HepG2 (cell line): ENCODE results near the gene DRAM1.

Source experiments
- BHLHE40 ChIP-seq: IDR thresholded peaks from 2 replicates; pipeline ENCODE4 v1.6.1; 2011; ENCODE audit warnings: low read length, improper control_type of control experiment
- HDAC6 ChIP-seq: fragments of 200-600 bp; sonication (generic); IDR thresholded peaks from 2 replicates; pipeline ENCODE4 v1.7.0; 2017; ENCODE audit warnings: mild to moderate bottlenecking, antibody characterized with exemption, low read length, low read depth
- IRF2 ChIP-seq: IDR thresholded peaks from 2 replicates; pipeline ENCODE4 v1.6.1; 2018; ENCODE audit warnings: missing genetic modification reagents, missing compliant biosample characterization
- JUNB ChIP-seq: sonication (generic); formaldehyde crosslinking; IDR thresholded peaks from 2 replicates; pipeline ENCODE4 v1.8.0; 2022; ENCODE audit warnings: missing genetic modification reagents, mild to moderate bottlenecking, borderline replicate concordance
- MBNL3 ChIP-seq: fragments of 250-450 bp; sonication (Bioruptor Pico); conservative IDR thresholded peaks from 2 replicates; pipeline ENCODE4 v1.8.0; 2022; ENCODE audit warnings: mild to moderate bottlenecking, inconsistent platforms
- NR2C2 ChIP-seq: sonication (generic); formaldehyde crosslinking; IDR thresholded peaks from 2 replicates; pipeline ENCODE4 v1.4.0; 2020; ENCODE audit warnings: missing genetic modification reagents, mild to moderate bottlenecking, moderate library complexity, borderline replicate concordance
- POLR2A ChIP-seq, 2 experiments: IDR thresholded peaks; 2 replicates each; pipeline ENCODE4 v1.6.1; 2011; ENCODE audit warnings: low read depth in 2 of 2, low read length in 2 of 2, mild to moderate bottlenecking in 1 of 2, moderate library complexity in 1 of 2; ENCODE audit not compliant: insufficient read depth in 1 of 2
- SRF ChIP-seq: IDR thresholded peaks from 2 replicates; pipeline ENCODE4 v1.6.1; 2011; ENCODE audit warnings: mild to moderate bottlenecking, low read depth, low read length, moderate library complexity
- ZNF234 ChIP-seq: sonication (generic); formaldehyde crosslinking; conservative IDR thresholded peaks from 2 replicates; pipeline ENCODE4 v1.5.1; 2020; ENCODE audit warnings: mild to moderate bottlenecking, missing genetic modification reagents
- ZSCAN20 ChIP-seq: sonication (generic); formaldehyde crosslinking; IDR thresholded peaks from 2 replicates; pipeline ENCODE4 v1.4.0; 2020; ENCODE audit warnings: missing genetic modification reagents, mild to moderate bottlenecking, borderline replicate concordance
- TF ChIP-seq, protein P1 (sequence below), 2 experiments: fragments of 450-650 bp in 1 of 2; sonication (generic) in 1 of 2; formaldehyde crosslinking; IDR thresholded peaks; 2 replicates each; pipeline versions ENCODE4 v1.5.0 to v1.8.0; 2020 to 2022; ENCODE audit warnings: mild to moderate bottlenecking in 1 of 2, missing genetic modification reagents in 1 of 2
- TF ChIP-seq, protein P2 (sequence below): sonication (generic); formaldehyde crosslinking; IDR thresholded peaks from 2 replicates; pipeline ENCODE4 v1.5.0; 2020; ENCODE audit warnings: mild to moderate bottlenecking, missing genetic modification reagents, moderate library complexity
- TF ChIP-seq, protein P3 (sequence below): sonication (generic); formaldehyde crosslinking; IDR thresholded peaks from 2 replicates; pipeline ENCODE4 v1.4.0; 2020; ENCODE audit warnings: mild to moderate bottlenecking, missing genetic modification reagents
- TF ChIP-seq, protein P4 (sequence below): sonication (generic); formaldehyde crosslinking; IDR thresholded peaks from 2 replicates; pipeline ENCODE4 v1.4.0; 2020; ENCODE audit warnings: missing genetic modification reagents

DNA sequence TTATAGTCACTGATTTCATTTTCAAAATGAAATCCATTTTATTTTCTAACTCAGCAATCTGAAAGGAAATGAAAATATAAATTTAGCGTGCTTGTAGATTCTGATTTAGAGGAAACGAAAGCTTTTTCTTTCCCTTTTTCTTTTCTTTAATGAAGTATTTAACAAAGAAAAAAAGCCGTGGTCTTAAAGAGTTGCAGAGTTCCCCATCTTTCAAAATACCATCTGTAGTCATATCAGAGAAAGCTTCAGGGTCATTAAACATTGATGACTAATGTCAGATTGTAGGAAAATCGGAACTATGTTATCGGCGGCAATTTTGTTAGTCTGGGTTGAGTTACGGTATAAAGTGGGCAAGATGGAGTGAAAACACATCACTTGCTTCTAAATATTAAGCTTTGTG, 32.3 kb downstream of the DRAM1 start:
- TF ChIP-seq POLR2A (IDR thresholded peaks at IDR 0.05; ENCODE audit: insufficient read depth in 1 of 2, low read depth in 2 of 2, low read length in 2 of 2) (no peak), ZSCAN20 (CRISPR knock-in tag) (no peak), JUNB (CRISPR knock-in tag) (no peak), ZNF234 (CRISPR knock-in tag) (no peak), BHLHE40 (no peak), MBNL3 (CRISPR knock-in tag) (no peak), IRF2 (CRISPR knock-in tag) (no peak), NR2C2 (CRISPR knock-in tag) (no peak), HDAC6 (no peak), SRF (no peak)
- TF ChIP-seq, protein P1, sequence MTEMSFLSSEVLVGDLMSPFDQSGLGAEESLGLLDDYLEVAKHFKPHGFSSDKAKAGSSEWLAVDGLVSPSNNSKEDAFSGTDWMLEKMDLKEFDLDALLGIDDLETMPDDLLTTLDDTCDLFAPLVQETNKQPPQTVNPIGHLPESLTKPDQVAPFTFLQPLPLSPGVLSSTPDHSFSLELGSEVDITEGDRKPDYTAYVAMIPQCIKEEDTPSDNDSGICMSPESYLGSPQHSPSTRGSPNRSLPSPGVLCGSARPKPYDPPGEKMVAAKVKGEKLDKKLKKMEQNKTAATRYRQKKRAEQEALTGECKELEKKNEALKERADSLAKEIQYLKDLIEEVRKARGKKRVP (CRISPR knock-in tag; IDR thresholded peaks at IDR 0.05): no peak
- TF ChIP-seq, protein P2, sequence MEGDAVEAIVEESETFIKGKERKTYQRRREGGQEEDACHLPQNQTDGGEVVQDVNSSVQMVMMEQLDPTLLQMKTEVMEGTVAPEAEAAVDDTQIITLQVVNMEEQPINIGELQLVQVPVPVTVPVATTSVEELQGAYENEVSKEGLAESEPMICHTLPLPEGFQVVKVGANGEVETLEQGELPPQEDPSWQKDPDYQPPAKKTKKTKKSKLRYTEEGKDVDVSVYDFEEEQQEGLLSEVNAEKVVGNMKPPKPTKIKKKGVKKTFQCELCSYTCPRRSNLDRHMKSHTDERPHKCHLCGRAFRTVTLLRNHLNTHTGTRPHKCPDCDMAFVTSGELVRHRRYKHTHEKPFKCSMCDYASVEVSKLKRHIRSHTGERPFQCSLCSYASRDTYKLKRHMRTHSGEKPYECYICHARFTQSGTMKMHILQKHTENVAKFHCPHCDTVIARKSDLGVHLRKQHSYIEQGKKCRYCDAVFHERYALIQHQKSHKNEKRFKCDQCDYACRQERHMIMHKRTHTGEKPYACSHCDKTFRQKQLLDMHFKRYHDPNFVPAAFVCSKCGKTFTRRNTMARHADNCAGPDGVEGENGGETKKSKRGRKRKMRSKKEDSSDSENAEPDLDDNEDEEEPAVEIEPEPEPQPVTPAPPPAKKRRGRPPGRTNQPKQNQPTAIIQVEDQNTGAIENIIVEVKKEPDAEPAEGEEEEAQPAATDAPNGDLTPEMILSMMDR (CRISPR knock-in tag): no peak
- TF ChIP-seq, protein P3, sequence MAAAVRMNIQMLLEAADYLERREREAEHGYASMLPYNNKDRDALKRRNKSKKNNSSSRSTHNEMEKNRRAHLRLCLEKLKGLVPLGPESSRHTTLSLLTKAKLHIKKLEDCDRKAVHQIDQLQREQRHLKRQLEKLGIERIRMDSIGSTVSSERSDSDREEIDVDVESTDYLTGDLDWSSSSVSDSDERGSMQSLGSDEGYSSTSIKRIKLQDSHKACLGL (CRISPR knock-in tag): no peak
- TF ChIP-seq, protein P4, sequence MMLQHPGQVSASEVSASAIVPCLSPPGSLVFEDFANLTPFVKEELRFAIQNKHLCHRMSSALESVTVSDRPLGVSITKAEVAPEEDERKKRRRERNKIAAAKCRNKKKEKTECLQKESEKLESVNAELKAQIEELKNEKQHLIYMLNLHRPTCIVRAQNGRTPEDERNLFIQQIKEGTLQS (CRISPR knock-in tag): no peak
